ENCODE measurements around the gene CAMK2B. TPM values are rescaled to one million over a fixed set of nuclear protein-coding genes. Genes with fewer than 3 reads are reported as not detected.
A peak's percentile ranks its signal among the peaks of the same experiment; 100 is the strongest.

Gene CAMK2B
- total and polyA plus RNA-seq, 9 donors: 0.22 to 1.4 (median 0.45) TPM; not detected in 2

GRCh38 chr7:44211126-44211675 is 114.2 kb downstream of the CAMK2B start:
- Histone ChIP-seq H3K9me3 (no peaks in the 10 kb centered on the region), H3K36me3 (no peaks in the 10 kb centered on the region), H3K27ac (no peak overlapping the region), H3K4me3 (no peak overlapping the region), H3K4me1 (ENCODE audit: insufficient read depth) (no peaks in the 10 kb centered on the region), H3K27me3 (no peaks in the 10 kb centered on the region)
- DNase-seq: peak in 1 of 5 donors; percentile 13
- intact Hi-C loops (cut with DNase I): no loop called here
- 84 to 93% (median 89%) methylated on average over 10 of the region's 10 CpGs for WGBS, 3 donors
- TF ChIP-seq, protein P1, sequence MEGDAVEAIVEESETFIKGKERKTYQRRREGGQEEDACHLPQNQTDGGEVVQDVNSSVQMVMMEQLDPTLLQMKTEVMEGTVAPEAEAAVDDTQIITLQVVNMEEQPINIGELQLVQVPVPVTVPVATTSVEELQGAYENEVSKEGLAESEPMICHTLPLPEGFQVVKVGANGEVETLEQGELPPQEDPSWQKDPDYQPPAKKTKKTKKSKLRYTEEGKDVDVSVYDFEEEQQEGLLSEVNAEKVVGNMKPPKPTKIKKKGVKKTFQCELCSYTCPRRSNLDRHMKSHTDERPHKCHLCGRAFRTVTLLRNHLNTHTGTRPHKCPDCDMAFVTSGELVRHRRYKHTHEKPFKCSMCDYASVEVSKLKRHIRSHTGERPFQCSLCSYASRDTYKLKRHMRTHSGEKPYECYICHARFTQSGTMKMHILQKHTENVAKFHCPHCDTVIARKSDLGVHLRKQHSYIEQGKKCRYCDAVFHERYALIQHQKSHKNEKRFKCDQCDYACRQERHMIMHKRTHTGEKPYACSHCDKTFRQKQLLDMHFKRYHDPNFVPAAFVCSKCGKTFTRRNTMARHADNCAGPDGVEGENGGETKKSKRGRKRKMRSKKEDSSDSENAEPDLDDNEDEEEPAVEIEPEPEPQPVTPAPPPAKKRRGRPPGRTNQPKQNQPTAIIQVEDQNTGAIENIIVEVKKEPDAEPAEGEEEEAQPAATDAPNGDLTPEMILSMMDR (IDR thresholded peaks at IDR 0.05): no peak
- TF ChIP-seq POLR2A (IDR thresholded peaks at IDR 0.05) (no peak), EP300 (IDR thresholded peaks at IDR 0.05) (no peak)

- no peak for TF ChIP-seq POLR2A (IDR thresholded peaks at IDR 0.05)
- TF ChIP-seq EP300 (IDR thresholded peaks at IDR 0.05): no peak
- TF ChIP-seq, protein P1 (IDR thresholded peaks at IDR 0.05): no peak
- 82 to 92% (median 90%) methylated on average over 5 of the region's 5 CpGs for WGBS, 3 donors
- H3K36me3 ChIP-seq: no peaks in the 10 kb centered on the region
Observed at GRCh38 chr7:44210107-44210506, 115.3 kb downstream of the CAMK2B start.

DNA sequence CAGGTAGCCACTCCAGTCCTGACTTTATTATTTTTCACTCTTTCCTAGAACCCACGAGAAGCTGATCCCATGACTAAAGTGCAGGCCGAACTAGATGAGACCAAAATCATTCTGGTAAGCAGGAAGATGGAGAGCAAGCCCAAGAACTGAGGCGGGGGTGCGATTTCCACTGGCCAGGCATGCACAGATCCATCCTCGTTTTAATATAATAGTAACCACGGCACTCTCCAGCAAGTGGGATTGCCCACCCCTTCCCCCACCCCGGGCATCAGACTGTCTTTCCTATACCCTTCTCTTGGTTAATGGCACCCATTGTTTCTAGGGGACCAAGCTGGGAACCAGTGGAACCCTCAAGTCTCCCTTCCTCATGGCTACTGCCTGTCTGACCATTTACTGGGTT is 117.3 kb downstream of the CAMK2B start:
- intact Hi-C loops (cut with DNase I): no loop called here
- Histone ChIP-seq H3K36me3 (no peaks in the 10 kb centered on the region), H3K27ac (no peak overlapping the region), H3K4me3 (no peak overlapping the region), H3K9me3 (no peaks in the 10 kb centered on the region), H3K4me1 (ENCODE audit: insufficient read depth) (no peaks in the 10 kb centered on the region), H3K27me3 (no peaks in the 10 kb centered on the region)
- DNase-seq: no peak
- TF ChIP-seq, protein P1 (IDR thresholded peaks at IDR 0.05): no peak
- TF ChIP-seq EP300 (IDR thresholded peaks at IDR 0.05) (no peak), POLR2A (IDR thresholded peaks at IDR 0.05) (no peak)
- WGBS, 3 donors: 92 to 96% (median 93%) methylated on average over 7 of the region's 7 CpGs

More at GRCh38 chr7:44210107-44210506, 115.3 kb downstream of the CAMK2B start:
- intact Hi-C loops (cut with DNase I): no loop called here
- H3K9me3 ChIP-seq: no peaks in the 10 kb centered on the region
- H3K27ac ChIP-seq: no peak overlapping the region
- H3K27me3 ChIP-seq: no peaks in the 10 kb centered on the region
- peak in 1 of 5 donors; percentile 11 for DNase-seq
- no peaks in the 10 kb centered on the region for H3K4me1 ChIP-seq (ENCODE audit: insufficient read depth)
- no peak overlapping the region for H3K4me3 ChIP-seq

DNA sequence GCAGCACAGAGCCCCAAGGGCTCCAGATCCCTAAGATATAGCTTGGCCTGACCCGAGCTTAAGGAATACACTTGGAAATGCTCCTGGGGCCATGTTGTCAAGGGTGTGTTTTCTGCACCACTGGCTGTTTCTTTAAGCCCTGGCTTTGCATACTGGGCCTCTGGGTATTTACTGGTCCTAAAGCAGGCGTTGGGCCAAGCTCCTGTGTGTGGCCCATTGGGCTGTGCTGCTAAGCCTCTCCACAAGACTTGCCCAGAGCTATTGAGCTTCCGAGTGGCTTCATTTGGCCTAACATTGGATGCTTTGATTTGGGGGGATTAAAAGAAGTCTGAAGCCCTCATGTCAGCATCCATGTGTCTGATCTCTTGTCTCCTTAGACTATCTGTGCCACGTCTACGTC is 119.4 kb downstream of the CAMK2B start:
- no peaks in the 10 kb centered on the region for H3K27me3 ChIP-seq
- no peaks in the 10 kb centered on the region for H3K9me3 ChIP-seq
- intact Hi-C loops (cut with DNase I): no loop called here
- DNase-seq: no peak
- peaks cover 4% of the 10 kb centered on the region for H3K4me1 ChIP-seq (ENCODE audit: insufficient read depth)
- no peak overlapping the region for H3K4me3 ChIP-seq
- no peak for TF ChIP-seq EP300 (IDR thresholded peaks at IDR 0.05)
- TF ChIP-seq POLR2A (IDR thresholded peaks at IDR 0.05): no peak
- no peak overlapping the region for H3K27ac ChIP-seq
- H3K36me3 ChIP-seq: no peaks in the 10 kb centered on the region
- WGBS, 3 donors: 88 to 97% (median 93%) methylated on average over 5 of the region's 5 CpGs

- Histone ChIP-seq H3K4me1 (ENCODE audit: insufficient read depth) (peaks cover 4% of the 10 kb centered on the region), H3K27ac (no peak overlapping the region), H3K4me3 (peak overlapping the region; percentile 83), H3K36me3 (no peaks in the 10 kb centered on the region), H3K27me3 (no peaks in the 10 kb centered on the region), H3K9me3 (no peaks in the 10 kb centered on the region)
- TF ChIP-seq EP300 (IDR thresholded peaks at IDR 0.05) (no peak), POLR2A (IDR thresholded peaks at IDR 0.05) (no peak)
- TF ChIP-seq, protein P1 (IDR thresholded peaks at IDR 0.05): no peak
- no peak for DNase-seq
- intact Hi-C loops (cut with DNase I): no loop called here
- WGBS, 3 donors: 9 to 16% (median 9%) methylated on average over 8 of the region's 8 CpGs
Observed at GRCh38 chr7:44201813-44202212, 123.6 kb downstream of the CAMK2B start.
